KMS-11 (cell line): ENCODE data around the gene TMEM94.

Source experiments
- H2AFZ ChIP-seq: fragments of 200-600 bp; sonication (generic); 2 replicates; pipeline ENCODE4 v1.6.1; 2016; ENCODE audit warnings: antibody characterized with exemption, mixed run types, low read depth
- H3K27ac ChIP-seq: fragments of 200-600 bp; sonication (generic); 2 replicates; pipeline ENCODE4 v1.6.1; 2016; ENCODE audit warnings: mild to moderate bottlenecking, mixed run types
- H3K27me3 ChIP-seq: fragments of 200-600 bp; sonication (generic); 2 replicates; pipeline ENCODE4 v1.6.1; 2017; ENCODE audit warnings: mild to moderate bottlenecking, low read depth, mixed run types, moderate library complexity; ENCODE audit not compliant: insufficient read depth
- H3K36me3 ChIP-seq: fragments of 200-600 bp; sonication (generic); 2 replicates; pipeline ENCODE4 v1.6.1; 2017; ENCODE audit warnings: mild to moderate bottlenecking, mixed run types; ENCODE audit not compliant: insufficient read depth
- H3K4me1 ChIP-seq: fragments of 200-600 bp; sonication (generic); 2 replicates; pipeline ENCODE4 v1.6.1; 2016; ENCODE audit warnings: mild to moderate bottlenecking, low read depth, mixed run types; ENCODE audit not compliant: poor library complexity, severe bottlenecking
- H3K4me2 ChIP-seq: fragments of 200-600 bp; sonication (generic); 2 replicates; pipeline ENCODE4 v1.7.0; 2016; ENCODE audit warnings: mild to moderate bottlenecking, mixed run types
- H3K4me3 ChIP-seq: fragments of 200-600 bp; sonication (generic); IDR thresholded peaks from 2 replicates; pipeline ENCODE4 v1.6.1; 2017; ENCODE audit warnings: low read depth, low read length, mixed read lengths; ENCODE audit not compliant: insufficient read depth
- H3K79me2 ChIP-seq: fragments of 200-600 bp; sonication (generic); 2 replicates; pipeline ENCODE4 v1.6.1; 2016; ENCODE audit warnings: low read depth, mixed run types; ENCODE audit not compliant: insufficient read depth
- H3K9ac ChIP-seq: fragments of 200-600 bp; sonication (generic); 2 replicates; pipeline ENCODE4 v1.6.1; 2016; ENCODE audit warnings: mild to moderate bottlenecking, mixed run types
- H4K20me1 ChIP-seq: fragments of 200-600 bp; sonication (generic); 2 replicates; pipeline ENCODE4 v1.6.1; 2016; ENCODE audit warnings: mild to moderate bottlenecking, mixed run types; ENCODE audit not compliant: insufficient read depth
- TF ChIP-seq, protein P1 (sequence below): fragments of 200-600 bp; sonication (generic); conservative IDR thresholded peaks from 2 replicates; pipeline ENCODE4 v1.6.1; 2017; ENCODE audit warnings: low read depth, mild to moderate bottlenecking, antibody characterized with exemption, low read length, moderate library complexity, mixed read lengths

TMEM94 gene

DNA sequence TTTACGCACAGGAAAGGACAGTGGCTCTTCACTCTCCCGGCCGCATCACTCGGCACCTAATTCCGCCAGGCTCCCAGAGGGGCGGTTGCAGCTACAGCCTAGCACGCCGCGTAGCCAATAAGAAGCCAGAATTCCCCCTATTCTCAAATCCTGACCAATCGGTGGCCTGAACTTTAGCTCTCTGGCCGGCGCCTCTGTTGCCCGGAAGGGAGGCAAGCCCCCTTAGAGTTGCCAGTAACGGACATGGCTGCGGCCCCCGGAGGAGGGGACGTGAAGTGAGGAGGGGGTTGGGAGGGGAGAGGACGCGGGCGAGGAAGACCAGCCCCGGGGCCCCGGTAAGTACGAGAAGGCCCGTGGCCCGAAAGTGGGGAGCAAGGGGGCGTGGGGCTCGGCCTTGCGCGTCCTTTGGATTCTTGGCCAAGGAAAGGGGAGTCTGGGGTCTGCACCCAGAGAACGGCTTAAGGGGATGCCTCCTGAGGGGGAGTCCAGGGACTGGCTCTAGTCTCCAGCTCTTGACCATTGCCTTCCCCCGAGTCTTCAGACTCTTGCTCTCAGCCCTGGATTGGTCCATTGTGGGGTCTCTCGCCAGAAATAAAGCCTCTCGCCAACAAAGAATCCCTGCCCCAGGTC lies at the start of gene TMEM94:
TMEM94 (plus strand) TSS at position 219 of the 630 bp plus-strand sequence. CDS start 15,271 bp downstream, outside the sequence.
- Histone ChIP-seq H4K20me1 (no peaks in the 10 kb centered on the region), H3K79me2 (peaks cover 26% of the 10 kb centered on the region), H3K9ac (peak within 1 kb of the TSS; percentile 83), H3K4me2 (peak within 1 kb of the TSS; percentile 76), H3K4me1 (peaks cover 68% of the 10 kb centered on the region), H3K27me3 (no peaks in the 10 kb centered on the region), H2AFZ (peak within 1 kb of the TSS; percentile 75), H3K27ac (peak within 1 kb of the TSS; percentile 52), H3K36me3 (no peaks in the 10 kb centered on the region), H3K4me3 (no peak within 1 kb of the TSS)
- TF ChIP-seq, protein P1, sequence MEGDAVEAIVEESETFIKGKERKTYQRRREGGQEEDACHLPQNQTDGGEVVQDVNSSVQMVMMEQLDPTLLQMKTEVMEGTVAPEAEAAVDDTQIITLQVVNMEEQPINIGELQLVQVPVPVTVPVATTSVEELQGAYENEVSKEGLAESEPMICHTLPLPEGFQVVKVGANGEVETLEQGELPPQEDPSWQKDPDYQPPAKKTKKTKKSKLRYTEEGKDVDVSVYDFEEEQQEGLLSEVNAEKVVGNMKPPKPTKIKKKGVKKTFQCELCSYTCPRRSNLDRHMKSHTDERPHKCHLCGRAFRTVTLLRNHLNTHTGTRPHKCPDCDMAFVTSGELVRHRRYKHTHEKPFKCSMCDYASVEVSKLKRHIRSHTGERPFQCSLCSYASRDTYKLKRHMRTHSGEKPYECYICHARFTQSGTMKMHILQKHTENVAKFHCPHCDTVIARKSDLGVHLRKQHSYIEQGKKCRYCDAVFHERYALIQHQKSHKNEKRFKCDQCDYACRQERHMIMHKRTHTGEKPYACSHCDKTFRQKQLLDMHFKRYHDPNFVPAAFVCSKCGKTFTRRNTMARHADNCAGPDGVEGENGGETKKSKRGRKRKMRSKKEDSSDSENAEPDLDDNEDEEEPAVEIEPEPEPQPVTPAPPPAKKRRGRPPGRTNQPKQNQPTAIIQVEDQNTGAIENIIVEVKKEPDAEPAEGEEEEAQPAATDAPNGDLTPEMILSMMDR, result no peak

- Histone ChIP-seq H3K4me2 (no peak overlapping the region), H3K79me2 (peaks cover 27% of the 10 kb centered on the region), H3K9ac (no peak overlapping the region), H3K4me3 (no peak overlapping the region), H4K20me1 (no peaks in the 10 kb centered on the region), H3K4me1 (peaks cover 17% of the 10 kb centered on the region), H3K36me3 (no peaks in the 10 kb centered on the region), H3K27ac (no peak overlapping the region), H3K27me3 (peaks cover 1% of the 10 kb centered on the region; the same call in 1 of the 2 replicates), H2AFZ (no peak overlapping the region)
- TF ChIP-seq, protein P1, result no peak
Observed at GRCh38 chr17:75407655-75408352, 48.6 kb upstream of the TMEM94 start.

- Histone ChIP-seq H3K4me3 (no peak overlapping the region), H3K4me2 (no peak overlapping the region), H4K20me1 (no peaks in the 10 kb centered on the region), H2AFZ (no peak overlapping the region), H3K4me1 (peaks cover 9% of the 10 kb centered on the region), H3K9ac (no peak overlapping the region), H3K79me2 (peaks cover 3% of the 10 kb centered on the region), H3K27ac (no peak overlapping the region), H3K27me3 (peaks cover 21% of the 10 kb centered on the region; the same call in 1 of the 2 replicates), H3K36me3 (no peaks in the 10 kb centered on the region)
- TF ChIP-seq, protein P1, result no peak
Observed at GRCh38 chr17:75410141-75410540, 46.3 kb upstream of the TMEM94 start.

DNA sequence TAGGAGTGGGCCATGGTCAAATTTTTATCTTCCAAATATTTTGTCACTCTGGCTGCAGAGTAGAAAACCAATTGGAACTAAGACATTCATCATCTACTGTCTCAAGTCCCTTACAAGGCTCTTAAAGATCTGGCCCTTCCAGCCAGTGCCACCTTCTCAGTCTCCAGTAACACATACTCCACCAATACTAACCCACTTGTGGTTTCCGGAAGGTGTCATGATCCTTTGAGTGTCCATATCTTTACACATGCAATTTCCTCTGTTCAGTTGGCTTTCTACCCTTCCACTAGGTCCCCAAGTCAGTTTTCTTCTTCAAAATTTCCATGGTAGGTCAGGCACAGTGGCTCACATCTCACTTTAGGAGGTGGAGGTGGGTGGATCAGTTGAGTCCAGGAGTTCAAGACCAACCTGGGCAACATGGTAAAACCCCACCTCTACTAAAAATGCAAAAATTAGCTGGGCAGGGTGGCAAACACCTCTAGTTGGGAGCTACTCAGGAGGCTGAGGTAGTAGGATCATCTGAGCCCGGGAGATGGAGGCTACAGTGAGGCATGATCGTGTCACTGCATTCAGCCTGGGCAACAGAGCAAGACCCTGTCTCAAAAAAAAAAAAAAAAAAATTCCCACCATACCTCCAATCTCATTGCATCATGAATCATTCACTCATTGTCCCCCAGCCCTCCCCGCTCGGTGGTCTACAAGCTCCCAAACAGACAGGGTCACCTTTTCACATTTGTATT lies 44.9 kb upstream of the TMEM94 start:
- H3K79me2 ChIP-seq, result no peaks in the 10 kb centered on the region
- no peak overlapping the region for H3K4me3 ChIP-seq
- TF ChIP-seq, protein P1, result no peak
- peaks cover 21% of the 10 kb centered on the region; the same call in 1 of the 2 replicates for H3K27me3 ChIP-seq
- no peak overlapping the region for H2AFZ ChIP-seq
- no peaks in the 10 kb centered on the region for H4K20me1 ChIP-seq
- no peak overlapping the region for H3K9ac ChIP-seq
- H3K4me1 ChIP-seq, result peaks cover 9% of the 10 kb centered on the region
- H3K36me3 ChIP-seq, result no peaks in the 10 kb centered on the region
- no peak overlapping the region for H3K27ac ChIP-seq
- H3K4me2 ChIP-seq, result no peak overlapping the region
